COLO829 (cell line): Measurements from ENCODE around the gene PEAK3.
"Not testable (repeated sequence)": the region's sequence is repeated elsewhere in the genome, so short reads cannot be mapped to it uniquely, and the experiment has no call there.

Experiments
- DNase-seq: peaks from one replicate; pipeline ENCODE4 v3.0.0; 2012; ENCODE audit warnings: low spot score

PEAK3 gene

DNA sequence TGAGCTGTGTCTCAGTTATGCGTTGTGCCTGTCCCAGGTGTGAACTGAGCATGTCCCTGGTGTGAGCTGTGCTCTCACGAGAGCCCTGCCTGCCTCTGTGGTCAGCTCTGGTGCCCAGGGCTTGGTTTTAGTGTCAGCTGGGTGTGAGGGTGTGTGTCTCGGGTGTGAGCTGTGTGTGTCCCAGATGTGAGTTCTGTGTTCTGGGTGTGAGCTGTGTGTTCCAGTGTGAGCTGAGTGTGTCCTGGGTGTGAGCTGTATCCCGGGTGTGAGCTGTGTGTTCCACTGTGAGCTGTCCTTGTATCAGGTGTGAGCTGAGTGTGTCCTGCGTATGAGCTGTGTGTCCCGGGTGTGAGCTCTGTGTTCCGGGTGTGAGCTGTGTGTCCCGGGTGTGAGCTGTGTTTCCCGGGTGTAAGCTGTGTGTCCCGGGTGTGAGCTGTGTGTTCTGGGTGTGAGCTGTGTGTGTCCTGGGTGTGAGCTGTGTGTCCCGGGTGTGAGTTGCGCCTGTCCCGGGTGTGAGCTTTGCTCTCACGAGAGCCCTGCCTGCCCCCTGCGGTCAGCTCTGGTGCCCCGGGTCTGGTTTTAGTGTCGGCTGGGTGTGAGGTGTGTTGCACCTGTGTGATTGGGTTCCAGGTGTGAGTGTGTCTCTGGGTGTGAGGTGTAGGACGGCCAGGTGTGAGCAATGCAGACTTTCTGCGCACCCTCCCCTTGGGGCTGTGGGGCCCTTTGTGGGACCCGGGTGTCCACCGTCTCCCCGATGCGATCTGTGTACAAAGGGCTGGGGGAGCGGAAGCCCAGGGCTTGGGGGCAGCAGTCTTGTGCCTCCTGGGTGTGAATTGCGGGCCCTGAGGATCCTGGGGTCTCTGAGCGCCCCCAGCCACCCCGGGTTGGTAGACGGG, 7.1 kb upstream of the PEAK3 start:
- no peak for DNase-seq

DNA sequence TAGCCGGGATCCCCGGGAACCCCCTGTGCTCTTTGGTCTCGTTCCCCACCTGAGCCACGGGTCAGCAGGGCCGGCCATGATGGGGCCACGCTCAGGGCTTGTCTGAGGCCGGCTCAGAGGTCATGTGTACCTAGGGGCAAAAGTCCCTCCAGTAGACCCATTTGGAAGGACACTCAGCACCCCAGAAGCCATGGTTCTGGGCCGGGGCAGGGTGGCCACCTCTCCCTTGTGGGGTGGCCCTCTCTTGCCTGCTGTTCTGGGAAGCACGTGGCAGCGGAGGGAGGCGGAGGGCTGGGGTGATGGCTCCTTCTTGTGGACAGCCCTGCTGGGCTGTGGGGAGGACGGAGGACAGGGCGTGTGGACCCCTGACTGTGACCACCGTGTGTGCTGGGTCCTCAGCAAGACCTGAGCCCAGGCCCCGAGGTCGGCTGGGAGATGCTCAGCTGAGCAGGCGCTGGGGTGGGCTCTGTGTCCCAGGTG, 6.4 kb upstream of the PEAK3 start:
- no peak for DNase-seq

DNA sequence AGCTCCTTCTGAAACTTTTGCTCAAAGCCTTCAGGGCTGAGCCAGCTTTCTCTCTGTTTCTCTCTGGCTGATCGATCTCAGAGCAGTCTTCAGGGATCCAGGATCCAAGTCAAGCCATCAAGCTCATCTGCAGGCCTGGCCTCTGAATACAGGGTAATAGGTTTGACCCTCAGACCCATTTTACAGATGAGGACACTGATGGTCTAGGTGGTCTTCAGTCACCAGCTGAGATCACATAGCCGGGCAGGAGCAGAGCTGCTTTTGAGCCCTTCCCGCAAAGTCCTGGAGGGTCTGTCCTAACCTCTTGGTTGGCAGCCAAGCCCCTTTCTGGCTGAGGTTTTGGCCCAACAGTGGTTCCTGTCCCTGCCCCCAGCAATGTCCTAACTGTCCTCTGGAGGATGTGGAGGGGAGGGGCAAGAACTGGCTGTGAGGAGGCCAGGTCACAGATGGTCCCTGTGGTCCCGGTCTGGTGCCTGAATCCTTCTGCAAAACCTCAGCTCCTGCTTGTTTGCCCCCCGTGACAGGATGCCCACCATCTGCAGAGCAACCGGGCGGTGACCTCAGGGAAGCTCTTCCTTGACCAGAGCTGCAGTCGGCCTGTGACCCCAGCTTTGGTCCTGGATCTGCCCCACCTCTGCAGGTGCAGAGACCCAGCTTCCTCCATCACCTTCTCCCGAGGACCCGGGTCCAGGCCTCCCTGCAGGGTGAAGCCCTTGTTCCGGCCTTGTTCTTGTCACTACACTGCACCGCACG, 5.8 kb upstream of the PEAK3 start:
- DNase-seq = no peak

DNA sequence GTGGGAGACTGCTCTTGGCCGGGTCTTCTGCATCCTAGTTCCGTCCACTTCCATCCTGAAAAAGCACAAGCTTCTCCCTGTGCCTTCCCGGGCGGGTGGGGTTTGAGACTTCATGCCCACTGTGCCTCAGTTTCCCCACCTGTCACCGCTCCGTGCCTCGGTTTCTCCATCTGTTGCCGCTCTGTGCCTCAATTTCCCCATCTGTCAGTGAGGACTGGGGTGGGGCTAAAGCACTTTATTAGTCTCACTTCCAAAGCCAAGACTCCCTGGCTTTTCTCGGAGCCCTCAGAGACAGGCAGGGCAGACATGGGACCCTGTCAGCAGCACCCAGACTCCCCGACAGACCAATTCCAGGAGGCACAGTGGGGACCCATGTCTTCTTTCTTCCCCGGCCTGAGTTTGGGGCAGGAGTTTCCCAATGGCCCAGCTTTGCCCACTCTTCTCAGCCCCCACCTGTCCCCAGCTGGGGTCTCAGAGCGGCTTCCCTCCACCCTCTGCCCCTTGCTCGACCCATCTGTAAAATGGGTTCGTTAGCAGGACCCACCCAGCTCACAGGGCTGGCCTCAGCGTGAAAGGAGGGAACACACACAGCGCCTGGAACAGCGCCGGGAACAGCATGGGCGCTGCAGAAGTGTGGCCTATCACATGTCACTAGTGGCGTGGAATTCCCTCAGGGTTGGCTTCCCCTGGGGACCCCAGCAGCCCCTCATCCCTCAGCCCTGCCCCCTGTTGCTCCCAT, 4.6 kb upstream of the PEAK3 start:
- no peak for DNase-seq

DNA sequence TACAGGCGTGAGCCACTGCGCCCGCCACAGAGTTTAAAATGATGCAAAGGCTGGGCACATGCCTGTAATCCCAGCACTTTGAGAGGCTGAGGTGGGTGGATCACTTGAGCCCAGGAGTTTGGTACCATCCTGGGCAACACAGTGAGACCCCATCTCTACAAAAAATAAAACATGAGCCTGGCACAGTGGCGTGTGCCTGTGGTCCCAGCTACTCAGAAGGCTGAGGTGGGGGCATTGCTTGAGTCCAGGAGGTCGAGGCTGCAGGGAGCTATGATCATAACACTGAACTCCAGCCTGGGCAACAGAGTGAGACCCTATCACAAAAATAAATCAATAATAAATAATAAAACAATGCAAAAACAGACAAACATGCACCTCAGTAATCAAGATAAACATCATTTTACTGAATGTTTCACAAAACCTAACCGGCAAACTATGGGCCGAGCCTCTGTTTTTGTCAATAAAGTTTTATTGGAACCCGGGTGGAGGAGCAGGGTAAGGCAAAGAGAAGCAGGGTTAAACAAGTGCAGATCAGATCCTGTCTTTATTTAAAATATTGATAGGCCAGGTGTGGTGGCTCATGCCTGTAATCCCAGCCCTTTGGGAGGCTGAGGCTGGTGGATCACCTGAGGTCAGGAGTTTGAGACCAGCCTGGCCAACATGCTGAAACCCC, 2.0 kb upstream of the PEAK3 start:
- no peak for DNase-seq

DNA sequence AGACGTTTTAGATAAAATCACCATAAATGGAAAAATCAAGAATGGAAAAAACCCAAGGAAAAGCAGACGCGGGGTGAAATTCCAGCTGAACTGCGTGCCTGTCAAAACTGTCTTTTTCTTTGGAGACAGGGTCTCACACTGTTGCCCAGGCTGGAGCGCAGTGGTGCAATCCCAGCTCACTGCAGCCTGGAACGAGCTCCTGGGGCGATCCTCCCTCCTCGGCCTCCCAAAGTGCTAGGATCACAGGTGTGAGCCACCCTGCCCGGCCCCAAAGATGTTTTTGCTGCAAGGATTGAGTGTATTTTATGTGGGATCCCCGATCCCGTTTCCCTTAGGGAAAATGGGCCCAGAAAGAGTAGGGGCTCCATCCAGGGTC, 875 bp upstream of the PEAK3 start:
- no peak for DNase-seq

DNA sequence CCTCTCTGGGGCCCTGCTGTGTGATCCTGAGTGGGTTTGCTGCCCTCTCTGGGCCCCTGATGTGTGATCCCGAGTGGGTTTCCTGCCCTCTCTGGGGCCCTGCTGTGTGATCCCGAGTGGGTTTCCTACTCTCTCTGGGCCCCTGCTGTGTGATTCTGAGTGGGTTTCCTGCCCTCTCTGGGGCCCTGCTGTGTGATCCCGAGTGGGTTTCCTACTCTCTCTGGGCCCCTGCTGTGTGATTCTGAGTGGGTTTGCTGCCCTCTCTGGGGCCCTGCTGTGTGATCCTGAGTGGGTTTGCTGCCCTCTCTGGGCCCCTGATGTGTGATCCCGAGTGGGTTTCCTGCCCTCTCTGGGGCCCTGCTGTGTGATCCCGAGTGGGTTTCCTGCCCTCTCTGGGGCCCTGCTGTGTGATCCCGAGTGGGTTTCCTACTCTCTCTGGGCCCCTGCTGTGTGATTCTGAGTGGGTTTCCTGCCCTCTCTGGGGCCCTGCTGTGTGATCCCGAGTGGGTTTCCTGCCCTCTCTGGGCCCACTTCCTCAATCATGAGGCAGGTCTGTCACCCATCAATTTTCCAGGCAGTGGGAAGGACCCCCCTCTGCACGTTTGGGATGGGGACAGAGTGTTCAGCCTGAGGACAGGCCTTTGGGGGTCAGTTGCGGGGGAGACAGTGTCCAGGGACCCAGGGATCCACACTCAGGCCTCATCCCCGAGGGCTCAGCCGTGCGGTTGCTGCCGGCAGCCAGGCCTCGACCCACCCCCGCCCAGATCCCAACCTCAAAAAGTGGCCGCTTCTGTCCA, 512 bp downstream of the PEAK3 start:
- DNase-seq = not testable (repeated sequence)

DNA sequence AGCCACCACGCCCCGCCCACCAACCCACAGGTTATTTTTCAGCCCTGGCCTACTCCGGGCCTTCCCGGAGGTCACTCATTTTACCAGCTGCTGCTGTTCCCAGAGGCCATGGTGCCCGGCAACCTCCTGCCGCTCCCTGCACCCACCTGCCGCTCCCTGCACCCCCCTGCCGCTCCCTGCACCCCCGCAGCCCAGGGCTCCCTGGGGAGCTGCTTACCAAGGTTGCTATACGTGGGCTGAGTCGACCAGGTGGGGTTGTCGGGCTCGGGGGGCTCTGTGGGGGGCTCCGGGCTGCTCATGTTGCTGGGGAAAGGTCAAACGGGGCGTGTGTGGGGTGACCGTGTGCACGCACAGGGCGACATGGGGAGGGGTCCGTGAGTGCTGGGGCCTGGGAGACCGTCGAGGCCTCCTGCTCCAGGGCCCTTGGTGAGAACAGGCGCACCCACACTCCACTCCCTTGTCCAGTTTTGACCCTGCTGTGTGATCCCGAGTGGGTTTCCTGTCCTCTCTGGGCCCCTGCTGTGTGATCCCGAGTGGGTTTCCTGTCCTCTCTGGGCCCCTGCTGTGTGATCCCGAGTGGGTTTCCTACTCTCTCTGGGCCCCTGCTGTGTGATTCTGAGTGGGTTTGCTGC, 1.2 kb downstream of the PEAK3 start:
- DNase-seq = no peak

DNA sequence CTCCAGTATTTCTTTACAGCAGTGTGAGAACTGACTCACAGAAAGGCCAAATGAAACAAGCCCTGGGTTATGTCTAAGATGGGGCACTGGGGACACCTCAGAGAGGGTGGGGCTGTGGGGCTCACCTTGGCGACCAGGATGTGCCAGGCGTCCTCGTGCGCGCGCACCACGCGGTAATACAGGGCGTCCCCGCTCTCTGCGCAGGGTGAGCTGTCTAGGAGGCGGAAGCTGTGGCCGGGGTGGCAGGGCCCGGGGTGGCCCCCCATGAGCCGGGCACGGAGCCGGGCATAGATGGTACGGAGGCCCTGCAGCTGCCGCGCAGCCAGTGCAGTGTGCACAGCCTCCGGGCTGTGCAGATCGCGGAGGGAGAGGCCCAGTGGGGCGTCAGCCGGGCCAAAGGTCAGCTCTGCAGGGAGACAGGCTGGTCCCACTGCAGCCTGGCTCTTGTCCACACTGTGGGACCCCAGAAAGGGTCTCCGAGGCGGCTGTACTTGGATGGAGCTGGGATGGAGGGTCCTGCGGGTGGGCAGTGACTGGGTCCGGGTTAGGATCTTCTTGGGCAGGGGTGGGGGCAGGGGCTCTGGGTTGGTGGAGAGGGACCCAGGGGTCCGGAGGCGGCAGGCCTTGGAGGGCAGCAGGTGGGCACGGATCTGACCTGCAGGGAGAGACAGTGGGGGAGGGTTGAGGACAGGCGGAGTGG, 3.4 kb downstream of the PEAK3 start:
- no peak for DNase-seq

DNA sequence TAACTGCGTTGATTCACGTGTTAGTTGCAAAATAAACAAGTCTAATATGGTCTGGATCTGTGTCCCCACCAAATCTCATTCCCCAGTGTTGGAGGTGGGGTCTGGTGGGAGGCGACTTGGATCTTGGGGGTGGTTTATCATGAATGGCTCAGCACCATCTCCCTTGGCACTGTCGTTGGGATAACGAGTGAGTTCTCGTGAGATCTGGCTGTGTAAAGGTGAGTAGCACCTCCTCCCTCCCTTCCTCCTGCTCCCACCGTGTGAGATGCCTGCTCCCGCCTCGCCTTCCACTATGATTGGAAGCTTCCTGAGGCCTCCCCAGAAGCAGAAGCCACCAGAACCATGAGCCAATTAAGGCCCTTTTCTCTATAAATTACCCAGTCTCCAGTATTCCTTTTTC, 4.8 kb downstream of the PEAK3 start:
- no peak for DNase-seq

DNA sequence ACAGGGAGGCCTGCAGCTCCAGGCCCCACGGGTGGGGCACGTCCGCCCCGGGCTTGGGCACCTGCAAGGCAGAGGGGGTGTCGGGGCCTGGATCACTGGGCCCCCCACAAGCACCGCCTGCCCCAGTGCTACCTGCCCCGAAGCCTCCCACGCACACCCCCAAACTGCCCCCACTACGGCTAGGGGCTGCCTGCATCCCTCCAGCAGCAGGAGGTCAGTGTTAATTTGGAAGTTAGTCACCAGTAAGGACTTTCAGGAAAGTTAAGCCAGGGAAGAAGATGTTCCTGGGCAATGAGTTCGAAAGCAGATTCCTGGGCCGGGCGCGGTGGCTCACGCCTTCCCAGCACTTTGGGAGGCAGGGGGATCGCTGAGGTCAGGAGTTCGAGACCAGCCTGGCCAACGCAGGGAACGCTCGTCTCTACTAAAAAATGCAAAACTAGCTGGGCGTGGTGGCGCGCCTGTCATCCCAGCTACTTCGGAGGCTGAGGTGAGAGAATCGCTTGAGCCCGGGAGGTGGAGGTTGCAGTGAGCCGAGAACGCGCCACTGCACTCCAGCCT, 5.5 kb downstream of the PEAK3 start:
- no peak for DNase-seq

DNA sequence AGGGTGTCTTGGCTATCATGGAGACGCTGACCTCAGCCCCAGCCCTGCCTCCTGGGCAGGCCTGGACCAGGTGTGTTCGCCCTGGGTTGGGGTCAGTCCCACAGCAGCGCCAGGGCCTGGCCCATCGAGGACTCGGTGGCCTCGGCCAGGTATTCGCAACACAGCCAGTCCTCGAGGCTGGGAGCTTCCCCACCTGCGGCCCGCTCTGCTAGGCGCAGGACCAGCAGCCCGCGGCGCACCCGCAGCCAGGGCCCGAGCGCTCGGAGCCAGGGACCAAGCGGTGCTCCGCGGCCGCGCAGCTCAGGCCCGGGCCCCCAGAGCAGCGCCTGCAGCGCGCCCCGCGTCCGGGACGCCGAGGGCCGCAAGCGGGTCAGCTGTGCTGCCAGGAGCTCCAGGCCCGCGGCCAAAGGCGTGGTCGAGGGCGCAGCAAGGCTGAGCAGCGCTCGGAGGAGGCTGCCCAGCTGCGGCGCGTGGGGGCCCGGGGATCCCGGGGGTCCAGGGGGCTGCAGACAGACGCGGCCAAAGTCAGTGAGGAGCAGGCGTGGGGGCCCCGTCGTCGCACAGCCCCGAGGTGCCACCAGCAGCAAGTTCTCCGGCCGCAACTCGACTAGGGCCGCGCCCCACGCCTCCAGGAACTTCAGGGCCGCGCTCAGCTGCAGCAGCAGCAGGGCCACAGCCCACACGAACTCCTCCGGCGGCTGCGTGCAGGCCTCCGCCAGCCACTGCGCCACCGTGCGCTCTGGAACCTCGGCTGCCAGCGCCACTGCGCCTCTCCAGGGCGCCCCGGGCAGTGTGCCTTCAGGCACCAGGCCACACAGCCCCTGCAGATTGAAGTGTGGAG, 6.2 kb downstream of the PEAK3 start:
- DNase-seq = no peak

DNA sequence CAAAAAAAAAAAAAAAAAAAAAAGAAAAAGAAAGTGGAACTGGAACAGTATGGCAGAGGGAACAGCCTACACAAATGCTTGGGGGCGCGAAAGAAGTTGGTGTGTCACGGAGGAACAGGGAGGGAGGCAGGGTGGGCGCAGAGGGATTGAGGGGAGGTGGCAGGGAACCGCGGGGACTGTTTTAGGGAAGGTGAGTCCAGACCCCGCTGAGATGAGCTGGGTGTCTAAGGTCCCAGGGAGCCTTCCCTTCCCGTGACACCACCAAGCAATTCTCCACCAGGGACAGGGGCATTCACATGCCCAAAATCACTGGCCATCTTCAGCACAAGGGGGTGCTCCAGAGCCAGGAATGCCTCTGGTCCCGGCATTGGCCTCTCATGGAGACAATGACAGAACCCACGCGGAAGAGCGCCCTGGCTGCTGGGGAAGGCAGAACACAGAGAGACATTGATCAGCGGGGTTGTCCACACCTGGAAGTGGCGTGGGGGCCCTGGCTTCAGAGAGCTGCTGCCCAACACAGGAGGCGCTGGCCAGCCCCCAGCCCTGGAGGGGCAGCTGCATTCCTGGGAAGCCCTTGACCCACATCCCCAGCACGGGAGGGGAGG, 6.9 kb downstream of the PEAK3 start:
- DNase-seq = peak; percentile 72

DNA sequence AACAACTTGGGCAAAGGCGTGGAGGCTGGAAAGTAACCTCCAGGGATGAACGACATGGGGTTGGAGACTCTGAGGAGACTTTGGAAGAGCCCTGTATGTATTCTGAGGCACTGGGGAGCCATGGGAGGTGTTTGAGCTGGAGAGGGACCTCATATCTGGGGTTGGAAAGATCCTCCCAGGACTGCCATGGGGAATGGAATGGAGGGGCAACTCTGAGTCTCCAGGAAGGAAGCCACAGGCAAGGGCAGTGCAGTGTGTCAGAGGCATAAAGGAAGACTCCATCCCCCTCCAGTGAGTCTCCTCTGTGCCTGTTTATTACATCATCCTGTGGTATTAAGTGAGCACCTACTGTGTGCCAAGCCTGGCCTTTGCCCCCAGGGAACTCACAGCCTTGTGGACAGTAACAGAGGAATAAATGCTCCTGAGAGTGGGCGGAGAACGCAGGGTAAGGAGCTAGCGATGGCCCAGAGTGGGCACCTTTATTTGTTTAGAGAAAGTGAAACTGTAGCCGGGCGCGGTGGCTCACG, 7.7 kb downstream of the PEAK3 start:
- no peak for DNase-seq

DNA sequence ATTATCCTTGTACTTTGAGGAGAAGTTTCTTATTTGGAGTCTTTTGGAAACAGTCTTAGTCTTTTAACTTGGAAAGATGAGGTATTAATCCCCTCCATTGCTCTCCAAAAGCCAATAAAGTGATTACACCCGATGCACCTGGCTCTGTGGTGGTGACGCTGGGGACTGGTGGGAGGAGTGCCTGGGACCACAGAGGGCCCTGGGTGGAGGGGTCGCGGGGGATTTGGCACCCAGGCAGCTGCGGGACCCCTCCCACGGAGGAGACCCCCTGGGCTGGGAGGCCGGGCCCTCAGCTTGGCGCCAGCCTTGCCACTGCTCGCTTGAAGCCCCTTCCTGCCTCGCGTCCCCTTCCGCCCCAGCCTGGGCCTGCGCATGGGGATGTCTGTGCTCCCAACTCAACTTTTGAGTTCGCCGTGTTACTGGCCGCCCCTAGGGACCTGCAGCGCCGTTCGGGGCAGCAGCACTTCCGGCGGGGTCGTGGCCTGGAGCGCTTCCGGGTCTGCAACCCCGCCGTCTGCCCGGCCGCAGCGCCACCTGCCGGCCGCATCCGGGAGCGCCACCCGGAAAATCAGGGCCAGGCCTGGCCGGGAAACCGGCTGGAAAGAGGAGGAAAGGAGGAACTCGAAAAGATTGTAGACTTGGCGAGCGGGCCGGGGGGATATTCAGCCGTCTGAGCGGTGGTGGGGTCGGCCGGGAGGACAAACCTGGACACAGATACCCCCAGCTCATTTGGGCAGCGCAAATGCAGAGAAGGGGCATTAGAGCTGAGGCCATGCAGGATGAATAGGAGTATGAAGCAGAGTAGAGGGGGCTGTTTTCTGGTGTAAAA, 8.4 kb downstream of the PEAK3 start:
- DNase-seq = peak; percentile 89

DNA sequence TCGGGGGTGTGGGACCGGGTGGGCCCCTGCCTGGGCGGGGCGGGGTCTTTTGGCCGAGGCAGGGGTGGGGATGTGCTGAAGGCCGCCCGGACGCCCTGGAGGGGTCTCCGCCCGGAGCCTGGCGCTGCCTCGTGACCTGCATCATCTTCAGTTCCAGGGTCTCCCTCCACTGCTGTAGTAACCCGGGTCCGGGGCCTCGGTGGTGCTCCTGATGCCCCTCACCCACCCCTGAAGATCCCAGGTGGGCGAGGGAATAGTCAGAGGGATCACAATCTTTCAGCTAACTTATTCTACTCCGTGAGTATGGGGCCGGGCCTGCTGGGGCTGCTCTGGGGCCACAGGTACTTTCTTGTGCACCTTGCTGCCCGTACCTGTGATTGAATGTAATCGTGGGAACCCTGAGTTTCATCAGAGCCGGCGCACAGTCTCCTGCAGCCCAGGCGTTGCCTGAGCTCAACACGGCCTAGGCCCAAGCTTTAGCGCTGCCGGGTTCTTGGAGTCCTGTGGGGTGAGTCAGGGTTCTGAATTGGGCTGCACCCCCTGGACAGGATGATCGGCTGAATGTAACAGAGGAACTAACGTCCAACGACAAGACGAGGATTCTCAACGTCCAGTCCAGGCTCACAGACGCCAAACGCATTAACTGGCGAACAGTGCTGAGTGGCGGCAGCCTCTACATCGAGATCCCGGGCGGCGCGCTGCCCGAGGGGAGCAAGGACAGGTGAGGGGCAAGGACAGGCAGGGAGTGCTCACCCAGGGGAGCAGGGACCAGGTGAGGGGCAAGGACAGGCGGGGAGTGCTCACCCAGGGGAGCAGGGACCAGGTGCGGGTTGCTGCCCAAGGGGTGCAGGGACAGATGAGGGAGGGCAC, 10.5 kb downstream of the PEAK3 start:
- no peak for DNase-seq
